Activated T-cell treated with anti-CD3 and anti-CD28 coated beads, Interleukin-2, amount 50 U/mL, for 72 hours (primary cell): Measurements from ENCODE around the gene LEO1. TPM values are rescaled to one million over a fixed set of nuclear protein-coding genes. Genes with fewer than 3 reads are reported as not detected.

Experiments
- ATAC-seq, 2 donors: fragments of 150-1000 bp; cut with Tn5 transposase; replicated peaks in 1 of 2; 2 replicates each; pipeline ENCODE4 v1.10.0; 2021; ENCODE audit warnings: moderate library complexity in 2 of 2, mild to moderate bottlenecking in 1 of 2
- DNase-seq, 2 donors: peaks; one replicate each; pipeline ENCODE4 v3.0.0; 2021 to 2022; ENCODE audit warnings: mixed read lengths in 1 of 2
- H3K27ac Mint-ChIP-seq: one replicate; pipeline ENCODE4 v1.8.0; 2022; ENCODE audit warnings: mild to moderate bottlenecking, moderate library complexity, mixed read lengths
- H3K27me3 Mint-ChIP-seq: one replicate; pipeline ENCODE4 v1.8.0; 2022; ENCODE audit warnings: low read depth, mixed read lengths
- H3K36me3 Mint-ChIP-seq, 2 donors: one replicate each; pipeline ENCODE4 v1.8.0; 2022; ENCODE audit warnings: mixed read lengths in 2 of 2, mild to moderate bottlenecking in 1 of 2; ENCODE audit not compliant: insufficient read depth in 2 of 2
- H3K4me1 Mint-ChIP-seq: one replicate; pipeline ENCODE4 v1.8.0; 2022; ENCODE audit warnings: low read depth, mixed read lengths
- H3K4me3 Mint-ChIP-seq, 2 donors: one replicate each; pipeline ENCODE4 v1.8.0; 2022; ENCODE audit warnings: mild to moderate bottlenecking in 2 of 2, mixed read lengths in 2 of 2, moderate library complexity in 2 of 2
- H3K9me3 Mint-ChIP-seq, 2 donors: one replicate each; pipeline ENCODE4 v1.8.0; 2022; ENCODE audit warnings: mixed read lengths in 2 of 2
- total RNA-seq, 2 donors: library from RNA; stranded (reverse); gene quantifications; one replicate each; pipeline ENCODE4 v1.2.3, GENCODE V29; 2022

The LEO1 gene
- total RNA-seq, 2 donors from 2014 or later = 21.4 to 22.7 TPM

GRCh38 chr15:51904931-51905330 is 66.6 kb downstream of the LEO1 start:
- Mint-ChIP-seq H3K27ac (no peak overlapping the region), H3K9me3 (no peaks in the 10 kb centered on the region), H3K27me3 (no peaks in the 10 kb centered on the region), H3K4me1 (no peaks in the 10 kb centered on the region), H3K4me3 (no peak overlapping the region), H3K36me3 (peaks cover 3 to 26% of the 10 kb centered on the region in 2 donors)
- no peak for DNase-seq
- ATAC-seq = no peak

DNA sequence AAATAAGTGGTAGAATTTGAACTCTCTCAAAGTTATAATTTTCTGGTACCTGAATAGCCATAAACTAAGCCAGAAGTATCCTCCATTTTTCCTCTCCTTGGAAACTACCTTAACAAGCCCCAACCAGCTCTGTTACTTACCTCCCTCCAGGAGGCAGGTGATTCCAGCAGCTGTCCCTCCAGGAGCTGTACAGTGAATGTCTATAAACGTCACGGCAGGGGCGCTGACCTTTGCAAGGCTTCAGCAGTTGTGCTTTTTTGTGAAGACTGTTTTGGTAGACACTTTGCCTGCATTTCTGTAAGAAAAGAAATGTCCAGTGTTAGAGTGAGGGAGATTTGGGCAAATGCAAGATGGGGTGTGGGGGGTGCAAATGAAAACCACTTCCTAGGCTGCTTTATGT is 67.2 kb downstream of the LEO1 start:
- ATAC-seq = no peak
- Mint-ChIP-seq H3K4me1 (no peaks in the 10 kb centered on the region), H3K27ac (no peak overlapping the region)

DNA sequence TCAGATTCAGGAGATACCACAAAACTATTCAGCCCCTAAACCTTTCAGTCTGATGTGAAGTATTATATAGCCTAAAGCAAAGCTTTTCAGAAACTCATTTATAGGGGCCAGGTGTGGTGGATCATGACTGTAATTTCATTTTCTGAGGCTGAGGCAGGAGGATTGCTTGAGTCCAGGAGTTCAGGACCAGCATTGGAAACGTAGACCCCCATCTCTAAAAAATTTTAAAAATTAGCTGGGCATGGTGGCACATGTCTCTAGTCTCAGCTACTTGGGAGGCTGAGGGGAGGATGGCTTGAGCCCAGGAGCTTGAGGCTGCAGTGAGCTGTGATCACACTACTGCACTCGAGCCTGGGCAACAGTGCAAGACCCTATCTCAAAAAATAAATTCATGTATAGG is 82.1 kb downstream of the LEO1 start:
- no peak overlapping the region for H3K27ac Mint-ChIP-seq

More for the DNA sequence above, 67.2 kb downstream of the LEO1 start:
- Mint-ChIP-seq H3K9me3 (no peaks in the 10 kb centered on the region), H3K36me3 (peaks cover 3 to 28% of the 10 kb centered on the region in 2 donors), H3K27me3 (no peaks in the 10 kb centered on the region), H3K4me3 (no peak overlapping the region)
- no peak for DNase-seq

GRCh38 chr15:51888593-51889195 is 82.9 kb downstream of the LEO1 start:
- H3K4me3 Mint-ChIP-seq = no peak overlapping the region
- no peaks in the 10 kb centered on the region for H3K4me1 Mint-ChIP-seq
- DNase-seq = no peak
- ATAC-seq = no peak
- H3K9me3 Mint-ChIP-seq = no peaks in the 10 kb centered on the region
- H3K36me3 Mint-ChIP-seq = peaks cover 1 to 21% of the 10 kb centered on the region in 2 donors
- no peak overlapping the region for H3K27ac Mint-ChIP-seq
- H3K27me3 Mint-ChIP-seq = no peaks in the 10 kb centered on the region

More for the DNA sequence above, 82.1 kb downstream of the LEO1 start:
- H3K4me1 Mint-ChIP-seq = no peaks in the 10 kb centered on the region
- H3K9me3 Mint-ChIP-seq = no peaks in the 10 kb centered on the region
- peaks cover 3 to 25% of the 10 kb centered on the region in 2 donors for H3K36me3 Mint-ChIP-seq
- no peak for DNase-seq
- ATAC-seq = no peak
- H3K27me3 Mint-ChIP-seq = no peaks in the 10 kb centered on the region
- no peak overlapping the region for H3K4me3 Mint-ChIP-seq

Other genes with a start within 250 kb of the LEO1 start
- 10 to 100 TPM; 22.8 to 23.1 TPM for gene LYSMD2, start 234.1 kb downstream of the LEO1 start, total RNA-seq
- gene TMOD2, start 220.2 kb downstream of the LEO1 start, total RNA-seq = 1 to 10 TPM; 5.1 to 7.3 TPM
- 10 to 100 TPM; 48.6 to 55.1 TPM for gene TMOD3, start 142.1 kb downstream of the LEO1 start, total RNA-seq
- 10 to 100 TPM; 21.7 to 22.8 TPM for gene MAPK6, start 47.4 kb upstream of the LEO1 start, total RNA-seq
- gene BCL2L10, start 141.0 kb upstream of the LEO1 start, total RNA-seq = under 1 TPM in 1 of 2 donors, not detected in 1; 0.31 TPM
- 10 to 100 TPM; 26.8 to 38.8 TPM for gene GNB5, start 219.6 kb upstream of the LEO1 start, total RNA-seq